ENCODE results near the gene ERLEC1.
"Not testable (repeated sequence)": the region's sequence is repeated elsewhere in the genome, so short reads cannot be mapped to it uniquely, and the experiment has no call there.

The ERLEC1 gene

DNA sequence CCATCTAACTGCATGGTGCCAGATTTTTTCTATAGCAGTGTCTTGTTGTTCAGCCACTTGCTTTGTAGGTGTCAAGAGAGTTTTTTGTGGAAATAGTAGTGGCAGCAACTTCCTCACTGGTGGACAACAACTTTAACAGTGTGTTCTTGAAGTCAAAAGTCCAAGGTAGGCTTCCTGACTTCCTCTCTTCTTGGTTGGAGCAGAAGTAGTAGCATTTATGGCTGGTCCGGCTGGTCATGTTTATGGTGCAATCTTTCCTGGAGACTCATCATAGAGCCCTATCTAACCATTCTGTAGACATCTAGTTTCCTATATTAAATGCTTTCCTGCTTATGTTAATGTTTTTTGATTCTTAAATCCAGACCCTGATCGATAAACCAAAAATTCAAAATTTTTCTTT, 61.2 kb downstream of the ERLEC1 start:
- TF ChIP-seq, protein P1, sequence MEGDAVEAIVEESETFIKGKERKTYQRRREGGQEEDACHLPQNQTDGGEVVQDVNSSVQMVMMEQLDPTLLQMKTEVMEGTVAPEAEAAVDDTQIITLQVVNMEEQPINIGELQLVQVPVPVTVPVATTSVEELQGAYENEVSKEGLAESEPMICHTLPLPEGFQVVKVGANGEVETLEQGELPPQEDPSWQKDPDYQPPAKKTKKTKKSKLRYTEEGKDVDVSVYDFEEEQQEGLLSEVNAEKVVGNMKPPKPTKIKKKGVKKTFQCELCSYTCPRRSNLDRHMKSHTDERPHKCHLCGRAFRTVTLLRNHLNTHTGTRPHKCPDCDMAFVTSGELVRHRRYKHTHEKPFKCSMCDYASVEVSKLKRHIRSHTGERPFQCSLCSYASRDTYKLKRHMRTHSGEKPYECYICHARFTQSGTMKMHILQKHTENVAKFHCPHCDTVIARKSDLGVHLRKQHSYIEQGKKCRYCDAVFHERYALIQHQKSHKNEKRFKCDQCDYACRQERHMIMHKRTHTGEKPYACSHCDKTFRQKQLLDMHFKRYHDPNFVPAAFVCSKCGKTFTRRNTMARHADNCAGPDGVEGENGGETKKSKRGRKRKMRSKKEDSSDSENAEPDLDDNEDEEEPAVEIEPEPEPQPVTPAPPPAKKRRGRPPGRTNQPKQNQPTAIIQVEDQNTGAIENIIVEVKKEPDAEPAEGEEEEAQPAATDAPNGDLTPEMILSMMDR (IDR thresholded peaks at IDR 0.05; ENCODE audit: low read depth, low read length, missing control alignments): no peak
- no peak for DNase-seq (ENCODE audit: extremely low read depth, low read depth)
- H3K4me3 ChIP-seq (replicated peaks; ENCODE audit: low read depth, low read length): no peak overlapping the region

DNA sequence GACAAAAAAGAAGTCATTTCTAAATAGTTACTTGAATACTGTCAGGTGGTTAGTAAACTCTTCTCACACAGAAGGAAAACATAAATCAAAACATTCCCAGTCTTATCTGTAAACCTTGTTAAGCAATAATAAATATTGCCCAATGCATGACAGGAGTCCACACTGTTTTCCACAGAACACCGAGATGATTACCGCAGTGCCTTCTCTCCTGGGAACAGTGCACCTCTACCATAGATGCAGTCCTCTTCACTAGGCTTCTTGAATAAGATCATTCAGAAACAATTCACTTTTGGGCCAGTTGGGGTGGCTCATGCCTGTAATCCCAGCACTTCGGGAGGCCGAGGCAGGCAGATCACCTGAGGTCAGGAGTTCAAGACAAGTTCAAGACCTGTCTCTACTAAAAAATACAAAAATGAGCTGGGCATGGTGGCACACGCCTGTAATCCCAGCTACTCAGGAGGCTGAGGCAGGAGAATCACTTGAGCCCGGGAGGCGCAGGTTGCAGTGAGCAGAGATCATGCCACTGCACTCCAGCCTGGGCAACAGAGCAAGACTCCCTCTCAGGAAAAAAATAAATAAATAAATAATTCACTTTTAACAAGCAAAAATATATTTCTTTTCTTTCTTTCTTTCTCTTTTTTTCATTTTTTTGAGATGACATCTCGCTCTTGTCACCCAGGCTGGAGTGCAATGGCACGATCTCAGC, 64.4 kb downstream of the ERLEC1 start:
- H3K4me3 ChIP-seq (replicated peaks; ENCODE audit: low read depth, low read length); DNase-seq (ENCODE audit: extremely low read depth, low read depth): not testable (repeated sequence)

DNA sequence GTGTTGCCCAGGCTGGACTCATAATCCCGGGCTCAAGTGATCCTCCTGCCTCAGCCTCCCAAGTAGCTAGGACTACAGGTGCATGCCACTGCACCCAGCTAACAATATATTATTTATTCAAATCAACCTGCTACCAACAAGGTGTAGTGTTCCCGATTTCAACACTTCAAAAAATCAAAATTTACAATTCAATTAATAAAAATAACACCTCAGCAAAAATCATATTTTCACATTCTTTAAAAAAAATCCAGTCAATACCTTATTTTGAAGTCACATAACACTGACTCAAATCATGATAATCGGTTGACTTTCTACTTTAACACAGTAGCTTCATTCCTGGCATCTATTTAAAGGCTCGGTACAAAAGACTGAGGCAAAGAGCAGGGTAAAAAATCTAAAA, 65.7 kb downstream of the ERLEC1 start:
- TF ChIP-seq, protein P1 (IDR thresholded peaks at IDR 0.05; ENCODE audit: low read depth, low read length, missing control alignments): no peak
- H3K4me3 ChIP-seq (replicated peaks; ENCODE audit: low read depth, low read length): no peak overlapping the region
- DNase-seq (ENCODE audit: extremely low read depth, low read depth): no peak

DNA sequence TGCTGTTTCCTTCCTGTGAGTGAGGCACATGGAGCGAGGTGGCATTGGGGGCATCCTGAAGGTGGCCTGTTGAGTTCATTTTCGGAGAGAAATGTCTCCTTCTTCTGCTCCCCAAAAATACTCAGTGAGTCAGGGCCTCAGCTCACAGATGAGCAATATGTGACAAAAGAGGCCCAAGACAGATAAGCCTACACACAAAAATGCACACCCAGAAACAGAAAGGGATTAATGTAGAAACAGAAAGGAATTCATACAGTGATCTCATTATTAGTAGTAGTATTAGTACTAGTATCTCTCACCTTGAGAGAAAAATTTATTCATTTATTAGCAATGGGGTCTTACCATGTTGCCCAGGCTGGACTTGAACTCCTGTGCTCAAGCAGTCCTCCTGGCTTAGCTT, 67.8 kb downstream of the ERLEC1 start:
- no peak overlapping the region for H3K4me3 ChIP-seq (replicated peaks; ENCODE audit: low read depth, low read length)
- DNase-seq (ENCODE audit: extremely low read depth, low read depth): no peak
- TF ChIP-seq, protein P1 (IDR thresholded peaks at IDR 0.05; ENCODE audit: low read depth, low read length, missing control alignments): no peak

DNA sequence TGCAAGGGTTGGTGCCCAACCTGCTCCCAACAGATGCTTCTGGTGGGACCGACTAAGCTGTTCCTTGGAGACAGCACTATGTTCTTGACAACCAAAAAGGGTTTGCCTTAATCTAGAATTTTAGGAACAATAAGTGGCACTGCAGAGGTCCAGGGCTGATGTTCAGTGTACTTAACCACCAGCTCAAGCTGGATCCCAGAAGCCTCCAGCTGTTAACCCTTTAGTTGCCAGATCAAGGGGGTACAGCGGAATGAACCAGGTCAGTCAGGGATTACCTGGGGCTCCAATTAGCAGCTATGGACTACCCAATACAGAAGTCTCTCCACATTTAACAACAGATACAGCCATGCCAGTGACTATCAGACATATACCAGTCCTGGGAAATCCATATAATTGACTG, 69.4 kb downstream of the ERLEC1 start:
- TF ChIP-seq, protein P1 (IDR thresholded peaks at IDR 0.05; ENCODE audit: low read depth, low read length, missing control alignments): no peak
- DNase-seq (ENCODE audit: extremely low read depth, low read depth): no peak
- no peak overlapping the region for H3K4me3 ChIP-seq (replicated peaks; ENCODE audit: low read depth, low read length)

DNA sequence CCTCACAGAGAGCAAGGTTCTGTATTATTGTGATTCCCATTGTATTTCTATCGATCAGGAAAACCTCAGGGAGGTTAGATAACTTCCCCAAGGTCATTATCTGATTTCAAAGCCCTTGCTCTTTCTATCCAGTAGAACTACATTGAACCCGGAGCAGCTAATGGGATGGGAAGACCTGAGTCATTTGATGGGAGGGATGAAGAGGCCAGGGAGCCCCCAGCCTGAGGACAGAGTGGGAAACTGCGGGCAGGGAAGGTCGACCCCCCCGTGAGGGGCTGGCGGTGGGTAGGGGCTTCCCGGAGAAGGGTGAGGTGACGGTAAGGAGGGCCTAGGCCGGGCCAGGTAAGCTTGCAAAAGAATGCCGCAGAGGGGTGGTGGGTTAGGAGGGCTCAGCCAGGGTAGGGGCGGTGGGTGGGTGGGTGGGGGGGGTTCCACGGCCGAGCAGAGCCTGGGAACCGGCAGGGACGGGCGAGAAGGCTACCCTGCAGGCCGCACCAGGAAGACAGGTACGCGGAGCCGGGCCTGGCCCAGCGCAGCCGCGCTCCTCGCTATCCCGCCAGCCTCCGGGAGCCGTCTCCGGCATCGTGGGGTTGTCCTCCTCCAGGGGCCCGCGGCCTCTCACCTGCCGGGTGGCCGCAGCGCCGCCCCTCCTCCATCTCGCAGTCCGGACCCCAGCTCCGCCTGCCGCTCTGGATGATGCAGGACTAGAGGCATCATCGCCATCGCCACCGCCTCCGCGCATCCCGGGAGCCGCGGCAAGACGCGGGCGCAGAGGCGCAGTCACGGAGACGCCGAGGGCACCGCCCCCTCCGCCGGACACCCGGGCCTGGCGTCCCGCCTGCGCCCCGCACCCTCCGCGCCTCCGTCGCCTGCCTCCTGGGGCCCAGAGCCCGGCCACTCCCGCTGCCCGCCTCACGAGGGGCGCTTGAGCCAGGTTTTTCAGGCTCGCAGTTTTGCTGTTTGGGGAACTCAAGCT, 72.7 kb downstream of the ERLEC1 start, which contains the start of gene GPR75:
Gene GPR75 (minus strand): TSS at position 762 of the 976 bp plus-strand sequence. CDS start 5,211 bp downstream, outside the sequence.
- TF ChIP-seq, protein P1 (IDR thresholded peaks at IDR 0.05; ENCODE audit: low read depth, low read length, missing control alignments): no peak
- peak within 1 kb of the TSS; percentile 29 for H3K4me3 ChIP-seq (replicated peaks; ENCODE audit: low read depth, low read length)
- DNase-seq (ENCODE audit: extremely low read depth, low read depth): no peak

DNA sequence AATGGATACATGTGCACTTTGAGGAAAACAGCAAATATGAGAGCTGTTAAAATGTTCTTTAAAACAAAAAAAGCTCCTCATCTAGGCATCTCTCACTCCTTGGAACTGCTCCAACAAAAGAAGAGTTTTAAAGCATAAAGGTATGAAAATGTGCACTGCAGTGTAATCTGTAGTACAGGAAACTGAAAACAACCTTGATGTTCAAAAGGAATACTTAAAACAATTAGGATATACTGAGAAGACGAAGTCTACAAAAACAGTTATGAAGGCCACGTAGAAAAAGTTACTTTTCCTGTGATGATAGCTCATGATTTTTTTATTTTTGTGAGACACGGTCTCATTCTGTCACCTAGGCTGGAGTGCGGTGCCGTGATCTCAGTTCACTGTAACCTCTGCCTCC, 75.0 kb downstream of the ERLEC1 start:
- no peak for DNase-seq (ENCODE audit: extremely low read depth, low read depth)
- TF ChIP-seq, protein P1 (IDR thresholded peaks at IDR 0.05; ENCODE audit: low read depth, low read length, missing control alignments): no peak
- H3K4me3 ChIP-seq (replicated peaks; ENCODE audit: low read depth, low read length): no peak overlapping the region
